Frontal cortex (tissue), 4 donors: ENCODE results near the gene CCBE1. TPM values are rescaled to one million over a fixed set of nuclear protein-coding genes. Genes with fewer than 3 reads are reported as not detected.
"Not testable (repeated sequence)": the region's sequence is repeated elsewhere in the genome, so short reads cannot be mapped to it uniquely, and the experiment has no call there.

ENCODE experiments used
- DNase-seq, 2 donors: peaks; one replicate each; pipeline ENCODE4 v3.0.0; 2012; ENCODE audit warnings: low spot score in 2 of 2
- FAIRE-seq: peaks from 2 replicates; lab custom pipeline; 2012; peaks lifted over from hg19 to GRCh38; lab: Jason Lieb, UNC
- total RNA-seq: library from RNA; depleted of rRNA; stranded (reverse); fragments of >200 nt; gene quantifications from one replicate; pipeline ENCODE4 v1.2.3, GENCODE V29; 2014
- donor health status: control.
- donor health status: control.
- donor health status: control.

Gene CCBE1
- total RNA-seq, 1 donor from 2014 or later = 32.6 TPM

- FAIRE-seq = no peak
- DNase-seq = no peak
Measured at GRCh38 chr18:59689756-59690155, 7.5 kb downstream of the CCBE1 start.

- FAIRE-seq (no peak), DNase-seq (no peak)
Measured at GRCh38 chr18:59686260-59686659, 11.0 kb downstream of the CCBE1 start.

- DNase-seq (no peak), FAIRE-seq (no peak)
Measured at GRCh38 chr18:59685501-59685900, 11.7 kb downstream of the CCBE1 start.

- FAIRE-seq = no peak
- no peak for DNase-seq
Measured at GRCh38 chr18:59684777-59685176, 12.4 kb downstream of the CCBE1 start.

GRCh38 chr18:59681521-59682004 lies 15.7 kb downstream of the CCBE1 start:
- FAIRE-seq = no peak
- DNase-seq = no peak

GRCh38 chr18:59681051-59681450 lies 16.2 kb downstream of the CCBE1 start:
- no peak for DNase-seq
- no peak for FAIRE-seq

GRCh38 chr18:59675346-59675745 lies 21.9 kb downstream of the CCBE1 start:
- no peak for DNase-seq
- no peak for FAIRE-seq

GRCh38 chr18:59674903-59675270 lies 22.3 kb downstream of the CCBE1 start:
- DNase-seq (no peak), FAIRE-seq (no peak)

GRCh38 chr18:59674186-59674902 lies 22.9 kb downstream of the CCBE1 start:
- DNase-seq (no peak), FAIRE-seq (no peak)

- DNase-seq (no peak), FAIRE-seq (no peak)
Measured at GRCh38 chr18:59672235-59672711, 24.9 kb downstream of the CCBE1 start.

GRCh38 chr18:59671551-59671950 lies 25.7 kb downstream of the CCBE1 start:
- FAIRE-seq (no peak), DNase-seq (no peak)

GRCh38 chr18:59669872-59670657 lies 27.2 kb downstream of the CCBE1 start:
- FAIRE-seq (no peak), DNase-seq (no peak)

- no peak for FAIRE-seq
- no peak for DNase-seq
Measured at GRCh38 chr18:59667488-59667887, 29.7 kb downstream of the CCBE1 start.

- DNase-seq, FAIRE-seq: not testable (repeated sequence)
Measured at GRCh38 chr18:59666007-59666402, 31.2 kb downstream of the CCBE1 start.

- DNase-seq (no peak), FAIRE-seq (no peak)
Measured at GRCh38 chr18:59665057-59666006, 31.9 kb downstream of the CCBE1 start.

- no peak for FAIRE-seq
Measured at GRCh38 chr18:59664329-59664728, 32.9 kb downstream of the CCBE1 start.

GRCh38 chr18:59663096-59663495 lies 34.1 kb downstream of the CCBE1 start:
- FAIRE-seq (no peak), DNase-seq (no peak)

More at GRCh38 chr18:59664329-59664728, 32.9 kb downstream of the CCBE1 start:
- no peak for DNase-seq

- no peak for FAIRE-seq
- DNase-seq = no peak
Measured at GRCh38 chr18:59661891-59662701, 35.1 kb downstream of the CCBE1 start.
